GM19239 (cell line): ENCODE results near the gene DNAJC4.
"Not testable (repeated sequence)": the region's sequence is repeated elsewhere in the genome, so short reads cannot be mapped to it uniquely, and the experiment has no call there.

Experiments
- DNase-seq: peaks from one replicate; pipeline ENCODE4 v3.0.0; 2011; ENCODE audit warnings: low spot score; ENCODE audit not compliant: insufficient read length
- FAIRE-seq: peaks from 2 replicates; lab custom pipeline; 2011; peaks lifted over from hg19 to GRCh38; lab: Jason Lieb, UNC

Gene DNAJC4

DNA sequence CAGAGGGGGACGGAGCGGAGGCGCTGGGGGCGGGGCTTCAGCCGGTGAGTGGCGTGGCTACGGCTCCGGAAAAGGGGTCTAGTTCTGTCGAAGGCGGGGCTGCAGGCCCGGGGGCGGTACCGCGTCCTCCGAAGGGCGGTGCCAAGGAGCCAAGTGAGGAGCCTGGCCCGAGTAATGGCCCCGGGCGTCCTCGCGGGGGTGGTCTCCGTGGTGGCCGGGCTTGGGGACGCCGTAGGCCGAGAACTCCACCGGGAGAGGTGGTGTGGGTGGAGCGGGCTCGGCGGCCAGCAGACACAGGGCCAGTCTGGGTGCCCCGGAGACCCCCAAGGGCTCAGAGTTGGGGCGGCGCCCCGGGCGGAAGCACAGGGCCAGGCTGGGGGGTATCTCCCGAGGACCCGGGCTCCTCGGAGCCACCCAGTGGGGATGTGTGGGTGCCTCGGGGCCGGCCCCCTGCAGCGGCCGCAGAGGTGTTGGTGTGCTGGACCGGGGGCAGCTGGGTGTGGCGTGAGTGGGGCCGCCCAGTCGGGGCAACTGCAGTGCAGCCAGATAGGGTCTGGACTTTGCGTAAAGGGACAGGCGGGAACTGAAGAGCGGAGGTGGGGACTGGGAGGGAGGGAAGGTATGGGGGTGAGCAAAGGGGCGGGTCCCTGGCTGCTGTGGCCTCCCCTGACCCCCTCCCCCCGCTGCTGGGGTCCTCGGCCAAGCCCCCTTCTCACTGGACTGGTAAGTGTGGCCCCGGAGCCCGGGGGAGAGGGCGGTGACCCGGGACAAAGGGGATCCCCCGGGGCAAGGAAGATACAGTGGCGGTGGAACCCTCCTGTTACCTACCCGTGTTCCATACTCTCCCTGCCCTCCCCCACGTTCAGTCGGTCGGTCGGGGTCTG is 11.4 kb downstream of the DNAJC4 start:
- DNase-seq (peak; percentile 86), FAIRE-seq (peak; percentile 26)

DNA sequence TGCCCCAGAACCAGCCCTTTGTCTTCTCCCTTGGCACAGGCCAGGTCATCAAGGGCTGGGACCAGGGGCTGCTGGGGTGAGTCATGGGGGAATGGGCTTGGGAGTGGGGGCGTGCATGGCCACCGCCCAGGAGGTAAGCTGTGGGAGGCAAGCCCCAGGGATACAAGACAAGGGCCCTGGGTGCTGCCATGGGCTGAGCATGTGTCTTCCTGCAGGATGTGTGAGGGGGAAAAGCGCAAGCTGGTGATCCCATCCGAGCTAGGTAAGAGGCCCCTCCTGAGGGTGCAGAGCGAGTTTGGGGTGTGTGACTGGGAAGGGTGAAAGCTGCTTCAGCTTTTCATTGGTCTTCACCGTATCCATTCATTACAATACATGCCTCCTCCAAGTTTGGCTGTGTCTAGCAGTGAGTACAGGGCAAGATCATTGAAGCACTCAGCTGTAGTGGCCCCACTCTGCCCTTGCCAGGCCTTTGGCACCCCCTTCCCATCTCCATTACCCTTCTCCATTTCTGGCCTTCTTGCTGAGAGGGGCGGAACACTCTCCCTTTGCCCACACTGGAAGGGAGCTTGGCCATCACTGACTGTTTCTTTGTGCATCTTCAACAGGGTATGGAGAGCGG is 13.0 kb downstream of the DNAJC4 start:
- FAIRE-seq: no peak
- no peak for DNase-seq

DNA sequence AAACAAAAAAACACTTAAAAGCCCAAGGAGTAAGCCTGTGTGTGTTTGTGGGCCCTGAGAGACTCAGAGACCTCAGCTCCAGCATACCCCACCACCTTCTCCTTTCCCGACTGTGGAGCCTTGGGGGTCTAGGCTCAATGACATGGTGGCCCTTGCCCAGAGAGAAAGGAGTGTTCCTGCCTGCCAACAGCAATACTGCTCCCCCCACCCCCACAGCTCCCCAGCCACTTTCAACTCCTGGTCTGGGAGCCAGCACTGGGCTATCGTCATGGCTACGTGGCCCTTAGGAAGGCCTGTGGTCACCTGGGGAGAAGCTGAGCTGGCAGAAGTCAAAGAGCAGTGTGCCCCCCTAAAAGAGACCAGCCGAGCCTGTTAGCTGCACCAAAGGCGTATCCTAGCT is 13.8 kb downstream of the DNAJC4 start:
- FAIRE-seq (no peak), DNase-seq (no peak)

DNA sequence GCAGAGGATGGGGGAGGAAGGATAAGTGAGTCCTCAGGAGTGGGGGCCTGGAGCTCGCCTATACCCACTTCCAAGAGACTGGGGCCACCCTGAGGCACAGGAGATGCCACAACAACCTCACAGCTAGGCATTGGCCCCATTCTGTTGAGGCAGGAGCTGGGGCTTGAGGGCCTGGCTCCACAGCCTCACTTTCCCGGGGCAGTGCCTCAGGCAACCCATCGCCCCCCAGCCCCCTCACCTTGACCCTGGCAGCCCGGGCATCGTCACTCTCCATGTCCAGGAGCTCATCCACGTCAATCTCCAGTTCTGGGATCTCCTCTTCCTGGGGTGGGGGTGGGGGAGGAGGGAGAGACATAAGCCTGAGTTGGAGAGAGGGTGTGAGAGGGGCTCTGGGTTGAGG is 14.6 kb downstream of the DNAJC4 start:
- DNase-seq (no peak), FAIRE-seq (no peak)

DNA sequence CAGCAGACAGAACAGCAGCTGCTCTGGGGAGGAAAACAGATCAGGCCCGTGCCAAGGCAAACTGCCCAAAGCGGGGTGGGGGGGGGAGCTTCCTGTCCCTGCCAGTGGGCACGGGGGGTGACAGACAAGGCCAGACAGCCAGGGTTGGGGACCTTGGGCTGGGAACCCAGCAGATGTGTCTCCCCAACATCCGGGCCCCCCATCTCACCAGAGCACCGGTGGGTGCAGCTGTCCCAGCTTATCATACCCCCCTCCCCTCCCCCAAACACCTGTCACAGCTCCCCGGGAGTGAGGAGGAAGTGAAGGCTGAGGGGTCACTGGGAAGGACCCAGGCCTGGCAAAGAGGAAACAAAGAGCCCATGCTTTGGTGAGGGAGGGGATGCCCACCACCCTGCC is 15.1 kb downstream of the DNAJC4 start:
- no peak for DNase-seq
- FAIRE-seq: no peak

DNA sequence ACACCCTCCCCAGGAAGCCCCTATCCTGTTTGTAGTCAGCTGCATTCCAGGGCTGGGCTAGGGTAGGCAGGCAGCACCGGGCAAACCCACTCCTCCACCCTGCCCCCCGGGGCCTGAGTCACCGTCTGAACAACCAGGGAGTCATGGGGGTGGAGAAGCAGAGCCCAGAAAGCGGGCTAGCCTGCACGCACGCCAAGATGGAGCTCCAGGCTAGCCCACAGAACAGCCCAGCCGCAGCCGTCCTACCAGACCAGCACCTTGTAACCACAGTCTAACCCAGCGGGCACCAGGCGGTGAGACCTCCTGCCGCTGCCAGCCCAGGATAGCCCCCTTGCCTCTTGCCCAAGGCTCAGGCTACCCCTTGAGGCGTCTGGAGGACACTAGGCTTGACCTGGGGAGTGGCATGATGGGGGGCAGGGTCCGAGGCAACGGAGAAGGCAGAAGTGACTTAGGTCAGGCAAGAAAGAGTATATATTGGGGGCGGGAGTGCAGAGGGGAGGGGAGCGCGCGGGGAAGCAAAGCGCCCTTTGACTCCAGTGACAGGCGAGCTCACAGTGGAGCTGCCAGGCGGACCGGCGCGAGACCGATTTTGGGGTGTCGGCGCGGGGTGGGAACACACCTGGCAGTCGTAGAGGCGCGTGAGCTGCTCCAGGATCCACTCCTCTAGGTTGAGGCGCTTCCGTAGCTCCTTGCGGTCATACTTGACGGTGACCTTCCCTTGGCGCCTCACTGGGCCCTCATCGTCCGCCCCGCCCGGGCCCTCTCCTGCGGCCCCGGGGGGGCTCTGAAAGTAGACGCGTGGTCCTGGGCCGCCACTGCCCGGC is 15.7 kb downstream of the DNAJC4 start:
- FAIRE-seq (no peak), DNase-seq (no peak)

DNA sequence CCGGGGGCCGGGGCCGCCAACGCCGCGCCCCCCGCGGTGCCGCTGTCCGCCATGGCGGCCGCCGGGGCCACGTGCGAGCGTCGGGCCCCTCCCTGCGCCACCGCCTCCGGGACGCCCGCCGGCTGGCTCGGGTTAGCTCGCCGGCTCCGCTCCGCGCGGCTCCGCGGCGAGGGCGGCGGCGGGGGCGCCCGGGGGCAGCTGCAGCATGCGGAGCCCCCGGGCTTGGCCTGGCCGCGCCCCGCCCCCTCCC is 16.2 kb downstream of the DNAJC4 start:
- not testable (repeated sequence) for FAIRE-seq, DNase-seq

DNA sequence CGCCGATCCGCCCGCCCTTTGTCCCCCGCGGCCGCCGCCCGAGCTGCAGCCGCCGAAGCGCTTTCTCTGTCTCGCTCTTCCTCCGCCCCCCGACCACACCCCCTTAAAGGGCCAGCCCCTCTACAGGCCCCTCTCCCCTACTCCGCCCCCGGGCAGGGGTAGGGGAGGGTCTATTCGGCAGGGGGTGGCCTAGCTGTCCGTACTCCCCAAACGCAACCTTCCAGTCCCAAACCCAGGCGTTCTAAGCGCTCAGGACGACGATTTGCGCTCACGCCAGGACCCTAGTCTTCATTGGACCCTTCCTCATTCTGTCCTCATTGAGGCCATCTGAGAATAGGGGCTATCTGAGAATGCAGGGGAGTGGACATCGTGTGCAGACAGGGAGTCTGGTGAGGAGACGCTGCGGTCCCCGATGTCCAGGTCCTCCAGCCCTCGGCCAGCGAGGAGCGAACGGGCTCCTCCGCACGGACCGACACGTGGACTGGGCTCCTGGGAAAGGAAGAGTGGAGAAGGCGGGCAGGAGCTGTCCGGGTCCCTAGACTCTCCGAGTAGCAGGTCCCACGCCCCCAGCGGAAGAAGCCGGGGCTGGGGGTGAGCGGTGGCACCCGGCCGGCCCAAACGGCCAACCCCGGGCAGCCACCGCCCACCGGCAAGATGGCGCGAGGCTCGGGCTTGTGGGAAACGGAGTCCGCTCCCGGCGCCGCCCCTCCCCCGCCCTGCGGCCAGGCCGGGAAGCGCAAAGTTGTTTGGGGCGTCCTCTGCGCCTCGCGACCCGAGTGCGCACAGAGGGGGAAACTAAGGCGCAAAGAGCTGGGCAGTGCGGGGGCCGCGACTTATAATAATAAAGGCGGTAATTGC is 16.8 kb downstream of the DNAJC4 start, which contains the start of gene PPP1R14B:
TSS of gene PPP1R14B (minus strand) at position 73 of the 858 bp plus-strand sequence. CDS start 270 bp downstream, outside the sequence.
- DNase-seq (peak; percentile 88), FAIRE-seq (no peak)

DNA sequence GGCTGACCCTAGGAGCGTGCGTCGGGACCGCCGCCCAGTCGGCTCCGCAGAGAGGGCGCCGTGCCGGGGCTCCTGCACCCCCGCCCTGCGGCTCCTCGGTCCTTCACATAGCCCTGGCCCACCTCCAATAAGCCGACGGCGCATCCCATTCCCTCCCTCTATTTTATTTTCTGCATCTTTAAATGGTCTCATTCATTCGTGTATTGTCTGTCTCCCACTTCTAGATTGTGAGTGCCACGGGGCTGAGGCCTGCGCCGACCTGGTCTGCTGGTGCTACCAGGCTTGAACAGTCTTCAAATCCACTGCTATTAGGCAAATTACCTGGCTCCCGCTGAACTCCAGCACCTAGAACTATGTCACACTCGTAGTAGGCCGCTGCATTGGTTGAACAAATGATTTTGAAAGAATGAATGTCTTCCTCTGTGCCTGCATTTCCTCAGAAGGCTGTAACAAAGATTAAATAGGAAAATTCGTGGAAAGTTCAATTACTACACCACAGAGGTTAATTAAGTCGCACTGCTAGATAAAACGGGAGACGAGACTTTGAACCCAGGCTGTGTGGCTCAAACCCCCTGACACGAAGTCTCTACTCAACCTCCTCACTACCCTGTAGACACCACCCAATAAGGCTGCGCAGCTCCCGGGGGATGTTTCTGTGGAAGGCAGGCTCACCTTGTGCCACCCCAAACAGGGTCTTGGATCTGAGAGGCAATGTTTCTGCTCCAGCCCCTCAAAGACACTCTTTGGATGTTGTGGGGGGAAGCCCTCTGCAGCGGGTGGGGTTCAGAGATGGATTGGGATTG is 17.6 kb downstream of the DNAJC4 start:
- DNase-seq: no peak
- no peak for FAIRE-seq

DNA sequence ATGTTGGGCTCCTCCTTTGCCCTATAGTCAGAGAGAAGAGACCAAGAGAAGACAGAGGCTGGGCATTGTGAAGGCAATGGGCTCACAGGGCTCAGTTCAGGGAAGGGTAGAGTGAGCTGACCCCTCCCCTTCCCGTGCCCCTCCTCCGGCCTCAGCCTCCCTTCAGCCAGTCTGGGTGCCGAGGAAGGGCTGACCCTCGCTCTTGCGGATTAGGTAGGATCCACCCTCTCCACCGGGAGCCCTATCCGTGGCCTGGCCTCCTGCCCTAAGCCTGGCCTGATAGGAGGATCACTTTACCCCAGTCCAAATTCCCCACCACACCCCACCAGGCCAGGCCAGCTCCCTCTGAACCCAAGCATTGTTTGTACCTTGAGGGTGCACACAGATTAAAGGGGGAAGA is 18.2 kb downstream of the DNAJC4 start:
- FAIRE-seq (no peak), DNase-seq (no peak)

DNA sequence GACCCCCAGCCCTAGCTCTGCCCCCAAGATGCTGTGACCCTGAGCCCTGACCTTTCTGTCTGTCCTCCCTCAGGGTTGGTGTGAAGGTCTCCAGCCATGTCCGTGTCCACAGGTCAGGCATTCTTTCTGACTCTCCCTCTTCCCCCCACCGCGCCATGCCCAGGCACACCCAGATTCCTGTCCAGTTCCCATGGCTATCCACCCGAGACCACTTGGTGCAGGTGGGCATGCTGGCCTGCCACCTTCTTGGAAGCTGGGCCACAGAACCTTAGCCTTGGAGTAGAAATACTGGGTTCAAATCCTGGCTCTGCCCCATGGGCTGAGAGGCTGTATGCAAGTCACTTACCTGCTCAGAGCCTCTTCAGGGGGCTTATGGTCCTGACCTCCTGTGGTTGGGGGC is 18.7 kb downstream of the DNAJC4 start:
- DNase-seq: no peak
- FAIRE-seq: no peak

DNA sequence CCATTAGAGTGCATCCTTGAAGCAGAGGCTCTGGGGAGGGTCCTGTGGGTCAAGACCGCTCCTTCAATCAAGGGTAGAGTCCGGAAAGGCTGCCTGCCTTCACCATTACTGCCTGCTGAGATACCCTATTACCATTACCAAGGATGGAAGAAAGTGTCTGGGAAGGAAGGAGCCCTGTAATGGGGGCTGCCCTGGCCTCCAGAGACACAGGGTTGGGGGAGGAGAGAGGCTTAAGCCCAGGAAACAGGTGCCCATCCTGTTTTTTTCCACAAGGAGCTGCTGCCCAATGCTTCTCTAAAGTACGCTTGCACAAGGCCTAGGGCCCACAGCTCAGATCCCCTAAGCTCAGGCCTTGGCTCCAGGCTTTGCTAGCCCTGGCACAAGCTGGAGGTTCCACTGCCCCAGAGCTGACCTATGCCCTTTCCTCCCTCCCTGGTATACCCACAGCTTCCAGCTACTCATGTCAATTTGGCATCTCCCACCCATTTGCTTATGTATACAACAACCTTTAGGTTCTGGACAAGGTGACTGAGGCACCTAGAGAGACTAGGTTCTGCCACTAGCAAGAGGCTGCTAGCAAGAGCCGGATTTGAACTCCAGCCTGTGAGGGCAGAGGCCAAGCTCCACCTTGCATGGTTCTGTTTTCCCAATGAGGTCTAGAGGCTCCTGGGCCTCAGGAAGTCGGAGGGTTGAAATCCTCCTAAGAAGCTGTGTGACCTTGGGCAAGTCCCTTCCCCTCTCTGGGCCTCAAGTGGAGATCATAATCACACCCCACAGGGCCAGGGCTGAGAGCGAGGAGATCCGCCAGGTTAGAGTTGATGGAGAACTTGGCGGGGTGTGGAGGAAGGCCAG is 19.4 kb downstream of the DNAJC4 start:
- DNase-seq: no peak
- no peak for FAIRE-seq

DNA sequence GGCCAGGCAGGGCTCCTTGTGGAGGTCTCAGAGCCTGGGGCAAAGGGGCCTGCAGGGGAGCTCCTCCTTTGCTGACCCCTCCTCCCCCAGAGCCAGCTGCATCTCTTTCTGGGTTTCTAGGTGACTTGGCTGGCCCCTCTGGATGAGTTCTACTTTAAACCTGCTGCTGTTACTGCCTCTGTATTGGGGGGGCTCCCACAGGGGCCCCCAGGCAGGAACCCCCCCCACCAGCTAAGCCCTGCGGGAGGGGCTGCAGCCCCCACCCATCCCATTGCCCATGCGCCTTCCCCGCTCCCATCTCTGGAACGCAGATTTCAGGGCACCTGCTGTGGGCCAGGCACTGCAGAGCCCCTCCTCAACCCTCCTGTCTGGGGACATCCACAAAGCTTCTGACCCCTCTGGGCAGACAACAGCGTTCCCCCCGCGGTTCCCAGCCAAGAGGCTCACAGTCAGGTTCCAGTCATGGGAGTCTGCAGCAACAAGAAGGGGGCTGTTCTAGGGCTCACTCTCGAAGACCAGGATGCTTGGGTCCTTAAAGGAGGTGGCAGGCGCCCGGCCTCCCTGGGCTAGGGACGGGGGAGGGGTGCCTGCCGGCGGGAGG is 20.2 kb downstream of the DNAJC4 start:
- DNase-seq: no peak

DNA sequence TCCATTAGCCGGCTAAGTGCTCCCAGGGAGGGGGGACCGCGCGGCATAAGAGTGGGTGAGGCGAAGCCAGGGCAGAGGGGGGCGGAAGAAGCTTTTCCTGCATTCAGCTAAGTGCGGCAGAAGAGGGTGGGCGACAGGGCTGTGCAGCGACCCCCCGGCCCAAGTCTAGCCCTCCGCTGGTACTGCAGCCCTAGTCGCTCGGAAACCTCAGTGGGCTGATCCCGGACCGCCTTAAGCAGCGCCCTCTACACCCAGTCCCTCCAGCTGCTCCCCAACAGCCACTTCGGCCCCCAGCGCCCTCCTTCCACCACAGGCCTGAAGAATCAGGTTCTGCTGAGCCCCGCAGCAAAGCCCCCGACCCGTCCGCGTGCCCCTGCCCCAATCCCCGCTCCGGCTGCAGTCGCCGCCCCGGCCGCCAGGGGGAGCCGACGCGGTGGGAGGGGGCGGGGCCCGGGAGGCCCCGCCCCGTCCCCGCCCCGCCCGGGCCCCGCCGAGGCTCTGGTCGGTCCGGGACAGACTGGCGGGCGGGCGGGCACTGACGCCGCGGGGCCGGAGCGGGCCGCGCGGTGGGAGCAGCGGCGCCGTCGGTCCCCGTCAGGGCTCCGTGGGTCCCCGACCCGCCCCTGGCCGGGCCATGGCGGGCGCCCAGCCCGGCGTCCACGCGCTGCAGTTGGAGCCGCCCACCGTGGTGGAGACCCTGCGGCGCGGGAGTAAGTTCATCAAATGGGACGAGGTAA is 20.8 kb downstream of the DNAJC4 start, which contains the start of gene PLCB3:
TSS of gene PLCB3 (plus strand) at position 515 of the 737 bp plus-strand sequence. CDS start at position 635, 120 bp downstream.
- DNase-seq (peak; percentile 91), FAIRE-seq (no peak)

More for the DNA sequence above, 20.2 kb downstream of the DNAJC4 start:
- FAIRE-seq: no peak

DNA sequence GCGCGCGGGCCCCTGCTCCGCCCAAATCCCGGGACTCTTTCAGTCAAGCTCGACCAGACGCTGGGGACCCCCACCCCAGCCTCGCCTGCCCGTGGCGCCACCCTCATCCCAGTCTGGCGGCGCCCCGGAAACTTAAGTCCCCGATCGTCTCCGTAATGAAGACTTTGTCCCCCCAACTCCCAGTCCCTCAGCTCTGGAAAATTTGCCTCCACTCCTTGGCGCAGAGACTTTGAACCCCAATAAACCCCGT is 21.3 kb downstream of the DNAJC4 start:
- FAIRE-seq: no peak
- DNase-seq: no peak

DNA sequence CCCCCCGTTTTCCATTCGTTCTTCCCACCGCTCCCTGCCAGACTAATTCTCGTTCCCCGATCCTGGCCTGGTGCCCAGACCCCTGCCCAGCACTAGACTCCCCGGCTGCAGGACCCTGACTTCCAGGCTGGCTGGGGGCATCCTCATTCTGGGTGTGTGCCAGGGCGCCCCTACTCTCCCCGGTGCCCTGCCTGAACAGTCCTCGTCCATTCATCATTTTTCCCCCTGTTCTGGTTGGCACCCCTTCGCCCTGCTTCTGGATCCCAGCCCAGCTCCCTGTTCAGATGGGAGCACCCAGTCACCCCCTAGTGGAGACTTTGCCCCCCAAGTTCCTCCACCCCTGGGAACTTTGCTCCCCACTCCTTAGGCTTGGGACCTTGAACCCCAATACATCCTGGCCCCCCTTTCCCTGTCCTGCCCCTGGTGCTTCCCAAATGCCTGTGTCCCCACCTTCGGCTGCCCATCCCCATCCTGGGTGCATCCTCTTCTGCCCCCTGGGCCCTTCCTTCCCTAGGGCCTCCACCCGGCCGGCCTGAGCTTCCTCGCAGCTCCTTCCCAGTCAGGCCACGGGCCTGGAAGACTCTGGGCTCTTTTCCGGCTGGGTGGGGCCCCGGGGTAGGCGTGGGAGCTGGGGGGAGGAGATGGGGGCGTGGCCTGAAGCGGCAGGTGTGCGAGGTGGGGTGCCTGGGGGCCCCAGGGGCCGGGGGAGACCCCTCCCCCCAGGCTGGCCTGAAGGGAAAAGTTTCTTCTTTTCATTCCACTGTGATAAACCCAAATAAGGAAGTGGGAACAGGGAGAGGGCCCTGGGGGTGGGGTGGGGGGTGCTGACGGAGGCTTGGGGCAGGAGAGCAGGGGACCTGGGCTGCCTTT is 21.9 kb downstream of the DNAJC4 start:
- DNase-seq: peak; percentile 63
- no peak for FAIRE-seq

DNA sequence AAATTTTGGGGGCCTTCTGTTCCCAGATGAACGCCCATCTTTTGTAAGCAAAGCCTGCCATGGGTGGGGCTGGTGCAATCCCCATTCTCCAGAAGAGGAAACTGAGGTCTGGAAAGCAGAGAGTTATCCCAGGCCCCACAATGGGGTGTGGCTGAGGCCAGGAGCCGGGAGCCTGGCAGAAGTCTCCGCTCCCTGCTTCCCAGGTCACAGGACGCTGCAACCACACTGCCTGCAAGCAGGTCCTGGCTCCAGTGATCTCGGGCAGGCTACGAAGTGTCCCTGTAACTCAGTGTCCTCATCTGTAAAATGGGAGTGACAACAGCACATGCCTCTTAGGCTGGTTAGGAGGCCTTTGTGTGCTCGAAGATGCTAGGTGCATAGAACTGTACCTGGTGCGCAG is 22.7 kb downstream of the DNAJC4 start:
- no peak for FAIRE-seq

More for the DNA sequence above, 22.7 kb downstream of the DNAJC4 start:
- DNase-seq: no peak
